Panc1 (cell line): ENCODE data around the gene HMGA1. TPM values are rescaled to one million over a fixed set of nuclear protein-coding genes. Genes with fewer than 3 reads are reported as not detected.

Experiments
- ATAC-seq: fragments of 200-7000 bp; cut with Tn5 transposase; 2 replicates; pipeline ENCODE4 v1.9.1; 2020; ENCODE audit warnings: mild to moderate bottlenecking, moderate library complexity
- BruUV-seq: library from RNA; stranded (reverse); fragments of 400-500 nt; replicated peaks from 2 replicates; lab custom pipeline; 2021; lab: Mats Ljungman, UMichigan
- CTCF ChIA-PET: fragments of 300-600 bp; sonication (Branson Sonifier 250); formaldehyde crosslinking; loops from one replicate; lab custom pipeline; 2022; ENCODE audit warnings: antibody characterized with exemption; lab: Charles Lee
- POLR2A ChIA-PET: fragments of 300-600 bp; sonication (Branson Sonifier 250); formaldehyde crosslinking; loops from one replicate; lab custom pipeline; 2022; ENCODE audit warnings: antibody characterized with exemption; lab: Charles Lee
- DNase-seq: peaks from one replicate; pipeline ENCODE4 v3.0.0-alpha.2; 2010; ENCODE audit warnings: low read depth, low spot score
- H3K27ac ChIP-seq: 2 replicates; pipeline ENCODE4 v1.5.1; 2011; ENCODE audit warnings: mild to moderate bottlenecking, low read length, inconsistent platforms
- H3K27me3 ChIP-seq: fragments of 200-500 bp; sonication (Bioruptor generic); 2 replicates; pipeline ENCODE4 v1.6.0; 2014; ENCODE audit warnings: low read length, inconsistent platforms; ENCODE audit not compliant: control insufficient read depth, insufficient read depth
- H3K36me3 ChIP-seq: fragments of 200-500 bp; sonication (Bioruptor generic); 2 replicates; pipeline ENCODE4 v1.5.1; 2014; ENCODE audit warnings: inconsistent platforms, mild to moderate bottlenecking, low read length, moderate library complexity; ENCODE audit not compliant: control insufficient read depth, insufficient read depth
- H3K4me1 ChIP-seq: 2 replicates; pipeline ENCODE4 v1.5.1; 2011; ENCODE audit warnings: inconsistent platforms, mild to moderate bottlenecking, low read length, moderate library complexity; ENCODE audit not compliant: control insufficient read depth, insufficient read depth
- H3K4me3 ChIP-seq, 2 experiments: 2 replicates each; pipeline ENCODE4 v1.5.1; 2011 to 2012; ENCODE audit warnings: low read depth in 2 of 2, low read length in 2 of 2, mild to moderate bottlenecking in 2 of 2, inconsistent platforms in 1 of 2, moderate library complexity in 1 of 2
- H3K9me3 ChIP-seq: fragments of 200-500 bp; sonication (Bioruptor generic); 2 replicates; pipeline ENCODE4 v1.5.1; 2014; ENCODE audit warnings: low read depth, mild to moderate bottlenecking, inconsistent platforms, low read length, moderate library complexity; ENCODE audit not compliant: control insufficient read depth, insufficient read depth
- POLR2AphosphoS5 ChIP-seq: IDR thresholded peaks from 2 replicates; pipeline ENCODE4 v1.6.1; 2012; ENCODE audit warnings: mild to moderate bottlenecking, low read depth, low read length, moderate library complexity
- SIN3A ChIP-seq: IDR thresholded peaks from 2 replicates; pipeline ENCODE4 v1.6.1; 2012; ENCODE audit warnings: low read depth, mild to moderate bottlenecking, low read length, moderate library complexity, borderline replicate concordance; ENCODE audit not compliant: insufficient read depth
- TCF7L2 ChIP-seq: IDR thresholded peaks from 2 replicates; pipeline ENCODE4 v1.6.1; 2011; ENCODE audit warnings: mild to moderate bottlenecking, low read depth, low read length, inconsistent platforms
- in situ Hi-C: cut with HindIII; loops from 2 replicates; pipeline ENCODE4 v1.10.0; 2016; ENCODE audit warnings: low sequenced_read_pairs, low pct_unique_long_range_greater_than_20kb
- intact Hi-C: fragments of 100-400 bp; cut with micrococcal nuclease; formaldehyde crosslinking; loops from one replicate; pipeline ENCODE4 v1.10.0; 2022; ENCODE audit not compliant: unreplicated experiment
- total RNA-seq: library from RNA; stranded (reverse); gene quantifications from one replicate; pipeline ENCODE4 v1.2.1, GENCODE V29; 2021; ENCODE audit not compliant: unreplicated experiment
- TF ChIP-seq, protein P1 (sequence below), 2 experiments: IDR thresholded peaks; 2 replicates each; pipeline ENCODE4 v1.6.1; 2011 to 2012; ENCODE audit warnings: low read depth in 2 of 2, control low read depth in 1 of 2, low read length in 1 of 2, mild to moderate bottlenecking in 1 of 2, moderate library complexity in 1 of 2; ENCODE audit not compliant: insufficient read depth in 1 of 2
- TF ChIP-seq, protein P2 (sequence below): fragments of 450-650 bp; IDR thresholded peaks from 2 replicates; pipeline ENCODE4 v1.5.1; 2017; ENCODE audit warnings: mild to moderate bottlenecking

Gene HMGA1
- total RNA-seq, 1 experiment from 2014 or later = 444 TPM

DNA sequence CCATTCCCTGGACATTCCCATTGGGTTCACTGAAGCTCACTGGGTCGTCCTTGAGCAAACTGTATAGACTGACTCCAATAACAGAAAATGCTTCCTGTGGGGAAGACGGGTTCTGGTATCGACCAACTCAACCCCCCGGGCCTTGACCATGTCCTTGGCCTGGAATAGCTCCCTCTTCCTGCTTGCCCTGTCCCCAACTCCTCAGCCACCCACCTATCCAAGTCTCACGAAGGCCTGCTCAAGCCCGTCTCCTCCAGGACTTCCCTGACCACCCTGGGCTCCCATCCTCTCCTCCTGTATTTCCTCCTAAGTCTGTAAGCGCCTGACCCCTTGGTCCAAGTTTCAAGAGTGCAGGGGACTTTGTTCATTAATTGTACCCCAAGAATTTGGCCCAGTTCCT lies 2.8 kb upstream of the HMGA1 start:
- H3K4me1 ChIP-seq = peaks cover 22% of the 10 kb centered on the region
- POLR2A ChIA-PET = no interaction called here

DNA sequence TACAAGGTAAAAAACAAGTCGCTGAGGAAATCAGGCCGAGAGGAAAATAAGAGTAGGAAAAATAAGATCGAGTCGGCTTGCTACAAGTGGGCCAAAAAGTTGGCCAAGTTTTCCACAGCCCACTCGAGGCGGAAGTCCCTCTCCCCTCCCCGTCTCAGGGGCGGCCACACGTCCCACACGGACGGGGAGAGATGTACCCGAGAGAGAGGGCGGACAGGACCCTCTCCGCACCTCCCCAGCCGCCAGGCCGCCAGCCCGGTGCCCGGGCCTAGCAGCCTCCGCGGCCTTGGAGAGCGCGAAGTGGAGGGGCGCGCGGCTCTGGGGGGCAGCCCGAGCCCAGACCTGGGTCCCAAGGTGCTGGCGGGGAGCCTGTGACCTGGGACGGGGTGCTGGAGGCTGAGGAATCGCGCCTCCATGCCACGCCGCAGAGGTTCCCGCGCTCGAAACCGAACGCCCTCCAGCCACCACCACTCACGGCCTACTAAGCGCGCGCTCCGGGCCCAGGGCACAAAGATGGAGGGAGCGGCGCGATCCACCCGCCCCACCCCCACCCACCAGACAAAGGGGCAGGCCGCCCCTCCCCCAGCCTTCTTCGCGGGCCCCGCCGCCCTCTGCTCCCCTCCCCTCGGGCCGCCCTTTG lies 1.9 kb upstream of the HMGA1 start:
- POLR2A ChIA-PET = interaction anchor here (0.6 kb wide), 1 partner anchor 18 kb away, joined by 10 read pairs; no protein-coding TSS in a partner anchor
- H3K9me3 ChIP-seq = no peaks in the 10 kb centered on the region
- BruUV-seq = no TSS peak
- in situ Hi-C loops (no loop called here), intact Hi-C loops (no loop called here)
- CTCF ChIA-PET = no interaction called here
- no peaks in the 10 kb centered on the region for H3K27me3 ChIP-seq
- H3K4me3 ChIP-seq = no peak overlapping the region
- H3K36me3 ChIP-seq = no peaks in the 10 kb centered on the region
- ATAC-seq (no peak), DNase-seq (no peak)
- peak overlapping the region; percentile 2; the same call in 1 of the 2 replicates for H3K27ac ChIP-seq
- no peak for TF ChIP-seq SIN3A
- TF ChIP-seq, protein P1, sequence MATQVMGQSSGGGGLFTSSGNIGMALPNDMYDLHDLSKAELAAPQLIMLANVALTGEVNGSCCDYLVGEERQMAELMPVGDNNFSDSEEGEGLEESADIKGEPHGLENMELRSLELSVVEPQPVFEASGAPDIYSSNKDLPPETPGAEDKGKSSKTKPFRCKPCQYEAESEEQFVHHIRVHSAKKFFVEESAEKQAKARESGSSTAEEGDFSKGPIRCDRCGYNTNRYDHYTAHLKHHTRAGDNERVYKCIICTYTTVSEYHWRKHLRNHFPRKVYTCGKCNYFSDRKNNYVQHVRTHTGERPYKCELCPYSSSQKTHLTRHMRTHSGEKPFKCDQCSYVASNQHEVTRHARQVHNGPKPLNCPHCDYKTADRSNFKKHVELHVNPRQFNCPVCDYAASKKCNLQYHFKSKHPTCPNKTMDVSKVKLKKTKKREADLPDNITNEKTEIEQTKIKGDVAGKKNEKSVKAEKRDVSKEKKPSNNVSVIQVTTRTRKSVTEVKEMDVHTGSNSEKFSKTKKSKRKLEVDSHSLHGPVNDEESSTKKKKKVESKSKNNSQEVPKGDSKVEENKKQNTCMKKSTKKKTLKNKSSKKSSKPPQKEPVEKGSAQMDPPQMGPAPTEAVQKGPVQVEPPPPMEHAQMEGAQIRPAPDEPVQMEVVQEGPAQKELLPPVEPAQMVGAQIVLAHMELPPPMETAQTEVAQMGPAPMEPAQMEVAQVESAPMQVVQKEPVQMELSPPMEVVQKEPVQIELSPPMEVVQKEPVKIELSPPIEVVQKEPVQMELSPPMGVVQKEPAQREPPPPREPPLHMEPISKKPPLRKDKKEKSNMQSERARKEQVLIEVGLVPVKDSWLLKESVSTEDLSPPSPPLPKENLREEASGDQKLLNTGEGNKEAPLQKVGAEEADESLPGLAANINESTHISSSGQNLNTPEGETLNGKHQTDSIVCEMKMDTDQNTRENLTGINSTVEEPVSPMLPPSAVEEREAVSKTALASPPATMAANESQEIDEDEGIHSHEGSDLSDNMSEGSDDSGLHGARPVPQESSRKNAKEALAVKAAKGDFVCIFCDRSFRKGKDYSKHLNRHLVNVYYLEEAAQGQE (IDR thresholded peaks at IDR 0.05; ENCODE audit: insufficient read depth in 1 of 2, low read depth in 2 of 2, low read length in 1 of 2) = no peak
- no peak; the same call in 1 of the 2 replicates for TF ChIP-seq POLR2AphosphoS5
- no peak for TF ChIP-seq TCF7L2
- TF ChIP-seq, protein P2, sequence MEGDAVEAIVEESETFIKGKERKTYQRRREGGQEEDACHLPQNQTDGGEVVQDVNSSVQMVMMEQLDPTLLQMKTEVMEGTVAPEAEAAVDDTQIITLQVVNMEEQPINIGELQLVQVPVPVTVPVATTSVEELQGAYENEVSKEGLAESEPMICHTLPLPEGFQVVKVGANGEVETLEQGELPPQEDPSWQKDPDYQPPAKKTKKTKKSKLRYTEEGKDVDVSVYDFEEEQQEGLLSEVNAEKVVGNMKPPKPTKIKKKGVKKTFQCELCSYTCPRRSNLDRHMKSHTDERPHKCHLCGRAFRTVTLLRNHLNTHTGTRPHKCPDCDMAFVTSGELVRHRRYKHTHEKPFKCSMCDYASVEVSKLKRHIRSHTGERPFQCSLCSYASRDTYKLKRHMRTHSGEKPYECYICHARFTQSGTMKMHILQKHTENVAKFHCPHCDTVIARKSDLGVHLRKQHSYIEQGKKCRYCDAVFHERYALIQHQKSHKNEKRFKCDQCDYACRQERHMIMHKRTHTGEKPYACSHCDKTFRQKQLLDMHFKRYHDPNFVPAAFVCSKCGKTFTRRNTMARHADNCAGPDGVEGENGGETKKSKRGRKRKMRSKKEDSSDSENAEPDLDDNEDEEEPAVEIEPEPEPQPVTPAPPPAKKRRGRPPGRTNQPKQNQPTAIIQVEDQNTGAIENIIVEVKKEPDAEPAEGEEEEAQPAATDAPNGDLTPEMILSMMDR = no peak
- H3K4me1 ChIP-seq = peaks cover 27% of the 10 kb centered on the region

More for the DNA sequence above, 2.8 kb upstream of the HMGA1 start:
- H3K27me3 ChIP-seq = no peaks in the 10 kb centered on the region
- DNase-seq (no peak), ATAC-seq (no peak)
- peak overlapping the region; percentile 2; the same call in 1 of the 2 replicates for H3K27ac ChIP-seq
- no peaks in the 10 kb centered on the region for H3K36me3 ChIP-seq
- CTCF ChIA-PET = no interaction called here
- no peak overlapping the region for H3K4me3 ChIP-seq
- BruUV-seq = no TSS peak
- in situ Hi-C loops (no loop called here), intact Hi-C loops (no loop called here)
- TF ChIP-seq, protein P1 (IDR thresholded peaks at IDR 0.05; ENCODE audit: insufficient read depth in 1 of 2, low read depth in 2 of 2, low read length in 1 of 2) = no peak
- TF ChIP-seq, protein P2 = no peak
- TF ChIP-seq TCF7L2 (no peak), SIN3A (no peak), POLR2AphosphoS5 (no peak)
- H3K9me3 ChIP-seq = no peaks in the 10 kb centered on the region
